Placental pericyte (primary cell): ENCODE results near the gene IGF2BP2. TPM values are rescaled to one million over a fixed set of nuclear protein-coding genes. Genes with fewer than 3 reads are reported as not detected.

Source experiments
- small RNA-seq: library from RNA; depleted of rRNA; stranded (forward); fragments of <200 nt; gene quantifications from one replicate; pipeline ENCODE3, GENCODE V24; 2012; ENCODE audit warnings: low replicate concordance
- total RNA-seq: library from RNA; depleted of rRNA; stranded (reverse); fragments of >200 nt; gene quantifications from 2 replicates; pipeline ENCODE4 v1.2.3, GENCODE V29; 2012

The IGF2BP2 gene
- total RNA-seq: 111 and 141 TPM in 2 replicates

GRCh38 chr3:185825006-185825638, at the start of gene IGF2BP2:
Gene IGF2BP2 (minus strand): TSS chr3:185825042. CDS start chr3:185824960, 82 bp downstream.

Small RNA genes lying within 50 kb of the gene (small RNA-seq; reads per million reads assigned to genes)
- not detected for gene AC133473.1
- gene MIR548AQ: not detected

Other genes with a start within 250 kb of the IGF2BP2 start
- gene SENP2, start 238.7 kb downstream of the IGF2BP2 start, total RNA-seq: 31.8 and 37.9 TPM in 2 replicates
- gene TRA2B, start 113.0 kb upstream of the IGF2BP2 start, total RNA-seq: 147 and 236 TPM in 2 replicates